Astrocyte (in vitro differentiated cells and primary cell): Measurements from ENCODE around the gene ACVR2B. TPM values are rescaled to one million over a fixed set of nuclear protein-coding genes. Genes with fewer than 3 reads are reported as not detected.

Experiments used
- DNase-seq: peaks from one replicate; pipeline ENCODE4 v3.0.0-alpha.2; 2010; ENCODE audit warnings: low read depth
- FAIRE-seq: peaks from 2 replicates; lab custom pipeline; 2011; peaks lifted over from hg19 to GRCh38; lab: Jason Lieb, UNC
- H2AFZ ChIP-seq: 2 replicates; pipeline ENCODE4 v1.6.0; 2012; ENCODE audit warnings: low read depth, low read length, inconsistent platforms
- H3K27ac ChIP-seq: 2 replicates; pipeline ENCODE4 v1.5.1; 2011; ENCODE audit warnings: low read depth, low read length, inconsistent platforms
- H3K27me3 ChIP-seq: 2 replicates; pipeline ENCODE4 v1.6.0; 2011; ENCODE audit warnings: low read length, inconsistent platforms; ENCODE audit not compliant: insufficient read depth
- H3K36me3 ChIP-seq: 2 replicates; pipeline ENCODE4 v1.5.1; 2011; ENCODE audit warnings: low read length, inconsistent platforms; ENCODE audit not compliant: insufficient read depth
- H3K4me1 ChIP-seq: 2 replicates; pipeline ENCODE4 v1.5.1; 2011; ENCODE audit warnings: low read length, inconsistent platforms; ENCODE audit not compliant: insufficient read depth
- H3K4me2 ChIP-seq: 2 replicates; pipeline ENCODE4 v1.6.0; 2012; ENCODE audit warnings: low read length, inconsistent platforms
- H3K4me3 ChIP-seq: 2 replicates; pipeline ENCODE4 v1.5.1; 2011; ENCODE audit warnings: low read depth, mild to moderate bottlenecking, low read length, inconsistent platforms; ENCODE audit not compliant: insufficient read depth
- H3K79me2 ChIP-seq: 2 replicates; pipeline ENCODE4 v1.6.0; 2012; ENCODE audit warnings: mild to moderate bottlenecking, low read length, inconsistent platforms; ENCODE audit not compliant: insufficient read depth
- H3K9ac ChIP-seq: 2 replicates; pipeline ENCODE4 v1.6.0; 2012; ENCODE audit warnings: mild to moderate bottlenecking, low read length, inconsistent platforms
- H3K9me3 ChIP-seq: 2 replicates; pipeline ENCODE4 v1.5.1; 2012; ENCODE audit warnings: low read depth, mild to moderate bottlenecking, low read length, inconsistent platforms; ENCODE audit not compliant: insufficient read depth
- H4K20me1 ChIP-seq: 2 replicates; pipeline ENCODE4 v1.6.0; 2012; ENCODE audit warnings: low read length, inconsistent platforms; ENCODE audit not compliant: insufficient read depth
- H3K27ac Mint-ChIP-seq: one replicate; pipeline ENCODE4 v1.8.0; 2021; ENCODE audit warnings: mild to moderate bottlenecking, mixed read lengths; ENCODE audit not compliant: unreplicated experiment
- H3K27me3 Mint-ChIP-seq: one replicate; pipeline ENCODE4 v1.8.0; 2021; ENCODE audit warnings: low read depth, mixed read lengths; ENCODE audit not compliant: unreplicated experiment
- H3K36me3 Mint-ChIP-seq: one replicate; pipeline ENCODE4 v1.8.0; 2021; ENCODE audit warnings: low read depth, mixed read lengths; ENCODE audit not compliant: unreplicated experiment
- H3K4me1 Mint-ChIP-seq: one replicate; pipeline ENCODE4 v1.8.0; 2021; ENCODE audit warnings: low read depth, mixed read lengths; ENCODE audit not compliant: unreplicated experiment
- H3K4me3 Mint-ChIP-seq: one replicate; pipeline ENCODE4 v1.8.0; 2021; ENCODE audit warnings: mild to moderate bottlenecking, moderate library complexity, mixed read lengths; ENCODE audit not compliant: unreplicated experiment
- H3K9me3 Mint-ChIP-seq: one replicate; pipeline ENCODE4 v1.8.0; 2021; ENCODE audit warnings: mild to moderate bottlenecking, mixed read lengths; ENCODE audit not compliant: unreplicated experiment
- EZH2 ChIP-seq: IDR thresholded peaks from 2 replicates; pipeline ENCODE4 v1.6.1; 2012; ENCODE audit warnings: mild to moderate bottlenecking, low read length, inconsistent platforms; ENCODE audit not compliant: insufficient read depth
- total RNA-seq: library from RNA; stranded (reverse); gene quantifications from 2 replicates; pipeline ENCODE4 v1.2.1, GENCODE V29; 2021
- TF ChIP-seq, protein P1 (sequence below): IDR thresholded peaks from 2 replicates; pipeline ENCODE4 v1.5.1; 2011; ENCODE audit warnings: low read depth, mild to moderate bottlenecking, inconsistent platforms, low read length, moderate library complexity; ENCODE audit not compliant: insufficient read depth

The ACVR2B gene
- total RNA-seq, 1 donor from 2014 or later, result 14.7 TPM

DNA sequence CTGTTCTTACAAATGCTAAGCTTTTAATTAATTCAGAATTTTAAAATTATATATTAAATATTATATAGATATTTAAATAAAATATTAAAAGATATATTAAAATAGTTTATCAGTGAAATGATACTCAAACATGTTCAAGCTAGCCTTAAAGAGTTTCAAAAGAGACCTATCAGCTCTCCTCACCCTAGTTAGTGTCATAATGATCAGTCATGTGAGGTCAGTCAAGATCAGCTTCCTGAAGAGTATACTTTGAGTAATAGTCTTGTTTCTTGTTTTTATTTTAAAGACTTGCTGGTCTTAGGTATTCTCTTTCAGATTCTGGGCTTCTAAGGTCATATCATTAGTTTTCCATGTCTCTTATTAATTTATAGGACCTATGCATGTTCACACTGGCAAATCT lies 56.9 kb downstream of the ACVR2B start:
- DNase-seq, result no peak
- Histone ChIP-seq H3K4me2 (no peak overlapping the region), H3K27ac (no peak overlapping the region), H3K36me3 (peaks cover 15% of the 10 kb centered on the region), H3K27me3 (no peaks in the 10 kb centered on the region), H3K9me3 (no peaks in the 10 kb centered on the region), H3K9ac (no peak overlapping the region), H3K4me3 (no peak overlapping the region), H2AFZ (no peak overlapping the region), H3K4me1 (no peaks in the 10 kb centered on the region), H3K79me2 (no peaks in the 10 kb centered on the region), H4K20me1 (no peaks in the 10 kb centered on the region)
- Mint-ChIP-seq H3K27ac (no peak overlapping the region), H3K4me1 (no peaks in the 10 kb centered on the region), H3K9me3 (no peaks in the 10 kb centered on the region), H3K36me3 (no peaks in the 10 kb centered on the region), H3K27me3 (no peaks in the 10 kb centered on the region), H3K4me3 (no peak overlapping the region)
- TF ChIP-seq EZH2, result no peak
- TF ChIP-seq, protein P1, sequence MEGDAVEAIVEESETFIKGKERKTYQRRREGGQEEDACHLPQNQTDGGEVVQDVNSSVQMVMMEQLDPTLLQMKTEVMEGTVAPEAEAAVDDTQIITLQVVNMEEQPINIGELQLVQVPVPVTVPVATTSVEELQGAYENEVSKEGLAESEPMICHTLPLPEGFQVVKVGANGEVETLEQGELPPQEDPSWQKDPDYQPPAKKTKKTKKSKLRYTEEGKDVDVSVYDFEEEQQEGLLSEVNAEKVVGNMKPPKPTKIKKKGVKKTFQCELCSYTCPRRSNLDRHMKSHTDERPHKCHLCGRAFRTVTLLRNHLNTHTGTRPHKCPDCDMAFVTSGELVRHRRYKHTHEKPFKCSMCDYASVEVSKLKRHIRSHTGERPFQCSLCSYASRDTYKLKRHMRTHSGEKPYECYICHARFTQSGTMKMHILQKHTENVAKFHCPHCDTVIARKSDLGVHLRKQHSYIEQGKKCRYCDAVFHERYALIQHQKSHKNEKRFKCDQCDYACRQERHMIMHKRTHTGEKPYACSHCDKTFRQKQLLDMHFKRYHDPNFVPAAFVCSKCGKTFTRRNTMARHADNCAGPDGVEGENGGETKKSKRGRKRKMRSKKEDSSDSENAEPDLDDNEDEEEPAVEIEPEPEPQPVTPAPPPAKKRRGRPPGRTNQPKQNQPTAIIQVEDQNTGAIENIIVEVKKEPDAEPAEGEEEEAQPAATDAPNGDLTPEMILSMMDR, result no peak
- FAIRE-seq, result no peak

DNA sequence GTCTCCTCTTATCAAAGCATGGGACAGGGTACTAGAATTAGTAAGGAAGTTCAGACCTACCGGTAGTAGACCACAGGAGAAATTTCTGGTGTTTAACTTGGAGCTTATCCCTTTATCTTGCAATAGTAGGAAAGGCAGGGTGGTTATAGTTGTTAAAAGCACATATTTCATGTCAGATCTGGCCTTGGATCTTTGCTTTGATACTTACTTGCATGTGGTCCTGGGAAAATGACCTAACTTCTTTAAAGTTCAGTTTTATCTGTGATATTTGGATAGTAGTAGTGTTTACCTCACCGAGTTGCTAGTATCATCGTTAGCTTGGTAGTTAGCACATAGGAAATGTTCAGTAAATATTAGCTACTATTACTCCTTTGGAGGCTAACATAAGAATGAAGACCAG lies 57.9 kb downstream of the ACVR2B start:
- H3K79me2 ChIP-seq, result no peaks in the 10 kb centered on the region
- no peak overlapping the region for H3K4me2 ChIP-seq
- Mint-ChIP-seq H3K4me1 (no peaks in the 10 kb centered on the region), H3K4me3 (no peak overlapping the region), H3K36me3 (no peaks in the 10 kb centered on the region), H3K9me3 (no peaks in the 10 kb centered on the region), H3K27ac (no peak overlapping the region), H3K27me3 (no peaks in the 10 kb centered on the region)
- no peaks in the 10 kb centered on the region for H3K27me3 ChIP-seq
- no peak for DNase-seq
- peak; percentile 66 for FAIRE-seq
- no peaks in the 10 kb centered on the region for H3K4me1 ChIP-seq
- no peak overlapping the region for H2AFZ ChIP-seq
- no peak for TF ChIP-seq EZH2
- TF ChIP-seq, protein P1, result no peak
- no peak overlapping the region for H3K9ac ChIP-seq
- no peaks in the 10 kb centered on the region for H4K20me1 ChIP-seq
- H3K27ac ChIP-seq, result no peak overlapping the region
- no peak overlapping the region for H3K4me3 ChIP-seq
- peaks cover 15% of the 10 kb centered on the region for H3K36me3 ChIP-seq
- H3K9me3 ChIP-seq, result no peaks in the 10 kb centered on the region

DNA sequence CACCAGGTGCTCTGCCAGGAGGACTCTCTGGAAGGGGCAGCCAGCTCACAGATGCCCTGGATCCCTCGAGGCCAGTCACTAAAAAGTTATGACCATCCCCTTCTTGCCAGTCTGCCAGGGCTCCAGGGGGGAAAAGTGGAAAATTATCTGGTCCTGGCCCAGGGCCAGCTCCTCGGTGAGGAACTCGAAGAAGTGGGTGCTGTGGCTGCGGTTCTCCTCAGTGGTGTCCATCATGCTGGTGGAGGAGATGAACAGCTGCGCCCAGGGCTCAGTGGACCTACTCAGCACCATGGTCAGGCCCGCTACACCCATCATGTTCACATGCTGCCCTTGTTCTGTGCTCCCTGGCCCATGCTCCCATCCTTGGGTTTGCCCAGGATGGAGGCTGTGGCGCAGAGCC lies 61.7 kb downstream of the ACVR2B start:
- H3K4me2 ChIP-seq, result no peak overlapping the region
- H3K27ac ChIP-seq, result no peak overlapping the region
- no peaks in the 10 kb centered on the region for H3K9me3 ChIP-seq
- no peak overlapping the region for H2AFZ ChIP-seq
- H4K20me1 ChIP-seq, result no peaks in the 10 kb centered on the region
- Mint-ChIP-seq H3K4me1 (peaks cover 3% of the 10 kb centered on the region), H3K27me3 (no peaks in the 10 kb centered on the region), H3K27ac (no peak overlapping the region), H3K36me3 (no peaks in the 10 kb centered on the region), H3K9me3 (no peaks in the 10 kb centered on the region), H3K4me3 (peak overlapping the region; percentile 15)
- DNase-seq (no peak), FAIRE-seq (no peak)
- H3K4me1 ChIP-seq, result no peaks in the 10 kb centered on the region
- no peak overlapping the region for H3K4me3 ChIP-seq
- no peaks in the 10 kb centered on the region for H3K79me2 ChIP-seq
- H3K27me3 ChIP-seq, result no peaks in the 10 kb centered on the region
- H3K36me3 ChIP-seq, result peaks cover 6% of the 10 kb centered on the region
- TF ChIP-seq, protein P1, result no peak
- TF ChIP-seq EZH2, result no peak
- H3K9ac ChIP-seq, result no peak overlapping the region
